ENCODE results near the gene HIPK2. TPM values are rescaled to one million over a fixed set of nuclear protein-coding genes. Genes with fewer than 3 reads are reported as not detected.

Gene HIPK2
- total RNA-seq, 2 donors from 2014 or later, result 49.4 to 68.5 TPM

DNA sequence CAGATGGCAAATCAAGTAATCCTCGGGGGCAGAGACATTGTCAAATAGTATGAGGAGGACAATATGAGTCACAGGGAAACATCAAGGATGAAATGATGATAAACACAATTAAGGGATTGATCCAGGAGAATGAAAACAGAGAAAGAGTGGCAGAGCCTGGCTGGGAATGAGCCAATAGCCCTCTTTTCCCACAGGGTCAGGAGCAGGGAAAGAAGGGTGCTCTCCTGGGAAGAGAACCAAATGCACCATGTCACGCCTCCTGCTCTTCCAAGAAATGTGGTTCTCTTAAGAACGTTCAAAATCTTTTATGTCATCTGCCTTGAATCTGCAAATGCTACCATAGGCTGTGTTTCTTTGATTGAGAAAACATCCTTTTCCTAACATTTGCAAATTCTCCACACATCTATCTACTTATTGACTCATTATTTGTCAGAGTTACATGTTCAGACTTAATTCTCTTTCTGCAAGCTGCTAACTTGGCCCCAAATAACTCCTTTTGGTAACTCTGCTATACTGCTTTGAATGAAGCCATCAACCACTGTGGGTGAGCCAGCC, 50.6 kb downstream of the HIPK2 start:
- peaks cover 54 to 86% of the 10 kb centered on the region in 2 donors for H3K4me1 ChIP-seq (ENCODE audit: control insufficient read depth in 1 of 2, low read depth in 2 of 2)
- no peaks in the 10 kb centered on the region for H3K9me3 ChIP-seq
- H3K27me3 ChIP-seq (replicated peaks; ENCODE audit: insufficient read depth), result no peaks in the 10 kb centered on the region
- peak overlapping the region in 1 of 2 donors; percentile 18 for H3K27ac ChIP-seq
- DNase-seq (ENCODE audit: low spot score) (no peak), ATAC-seq (ENCODE audit: insufficient number of reproducible peaks, low FRiP score, low read depth) (no peak)
- H3K36me3 ChIP-seq, result no peaks in the 10 kb centered on the region
- TF ChIP-seq, protein P1, sequence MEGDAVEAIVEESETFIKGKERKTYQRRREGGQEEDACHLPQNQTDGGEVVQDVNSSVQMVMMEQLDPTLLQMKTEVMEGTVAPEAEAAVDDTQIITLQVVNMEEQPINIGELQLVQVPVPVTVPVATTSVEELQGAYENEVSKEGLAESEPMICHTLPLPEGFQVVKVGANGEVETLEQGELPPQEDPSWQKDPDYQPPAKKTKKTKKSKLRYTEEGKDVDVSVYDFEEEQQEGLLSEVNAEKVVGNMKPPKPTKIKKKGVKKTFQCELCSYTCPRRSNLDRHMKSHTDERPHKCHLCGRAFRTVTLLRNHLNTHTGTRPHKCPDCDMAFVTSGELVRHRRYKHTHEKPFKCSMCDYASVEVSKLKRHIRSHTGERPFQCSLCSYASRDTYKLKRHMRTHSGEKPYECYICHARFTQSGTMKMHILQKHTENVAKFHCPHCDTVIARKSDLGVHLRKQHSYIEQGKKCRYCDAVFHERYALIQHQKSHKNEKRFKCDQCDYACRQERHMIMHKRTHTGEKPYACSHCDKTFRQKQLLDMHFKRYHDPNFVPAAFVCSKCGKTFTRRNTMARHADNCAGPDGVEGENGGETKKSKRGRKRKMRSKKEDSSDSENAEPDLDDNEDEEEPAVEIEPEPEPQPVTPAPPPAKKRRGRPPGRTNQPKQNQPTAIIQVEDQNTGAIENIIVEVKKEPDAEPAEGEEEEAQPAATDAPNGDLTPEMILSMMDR (IDR thresholded peaks at IDR 0.05), result no peak
- H3K4me3 ChIP-seq, result no peak overlapping the region

DNA sequence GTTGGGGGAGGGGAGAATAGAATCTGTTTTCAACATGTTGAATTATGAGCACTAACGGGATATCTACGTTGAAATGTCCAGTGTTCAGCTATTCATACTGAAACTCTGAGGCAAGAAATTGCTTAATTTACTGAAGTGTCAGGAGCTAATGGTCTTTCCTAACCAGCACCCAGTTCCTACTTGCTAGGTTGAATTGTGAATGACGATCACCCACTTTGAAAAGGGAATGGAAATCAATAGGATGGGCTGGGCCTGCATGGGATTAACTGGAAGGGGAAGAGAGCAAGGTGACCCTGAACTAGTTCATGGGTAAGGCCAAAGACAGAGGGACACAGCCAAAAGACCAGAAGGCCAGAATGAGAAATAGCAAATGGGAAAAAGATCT, 51.3 kb downstream of the HIPK2 start:
- Histone ChIP-seq H3K9me3 (no peaks in the 10 kb centered on the region), H3K36me3 (no peaks in the 10 kb centered on the region), H3K4me3 (no peak overlapping the region), H3K27me3 (replicated peaks; ENCODE audit: insufficient read depth) (no peaks in the 10 kb centered on the region), H3K4me1 (ENCODE audit: control insufficient read depth in 1 of 2, low read depth in 2 of 2) (peaks cover 56 to 84% of the 10 kb centered on the region in 2 donors), H3K27ac (no peak overlapping the region)
- no peak for ATAC-seq (ENCODE audit: insufficient number of reproducible peaks, low FRiP score, low read depth)
- TF ChIP-seq, protein P1 (IDR thresholded peaks at IDR 0.05), result no peak
- DNase-seq (ENCODE audit: low spot score), result no peak

DNA sequence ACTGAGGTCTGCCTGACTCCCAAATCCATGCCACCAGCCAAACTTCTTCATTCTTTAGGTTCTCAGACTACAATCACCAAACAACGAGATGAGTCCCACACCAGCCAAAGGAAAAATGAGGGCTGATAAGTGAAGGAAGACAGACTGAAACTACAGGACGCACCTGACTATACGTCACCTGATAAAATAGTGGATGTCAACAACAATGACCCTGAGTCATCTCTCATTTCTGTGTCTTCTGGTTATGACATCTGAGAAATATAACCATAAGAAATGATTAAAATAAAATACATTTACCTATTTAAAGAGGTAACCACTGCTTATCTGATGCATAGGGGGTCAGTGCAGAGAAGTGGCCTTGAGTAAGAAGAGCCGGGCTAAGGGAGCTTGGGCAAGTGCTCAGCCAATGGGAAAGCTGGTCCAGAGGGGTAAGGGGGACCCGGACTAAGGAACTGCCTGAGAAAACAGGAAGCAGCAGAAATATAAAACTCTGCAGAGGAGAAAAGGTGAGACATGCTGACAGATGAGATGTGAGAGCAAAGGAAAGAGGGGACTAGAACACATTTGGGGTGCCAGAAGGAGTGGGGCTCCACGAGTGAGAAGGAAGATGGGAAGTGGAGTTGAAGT, 51.8 kb downstream of the HIPK2 start:
- Histone ChIP-seq H3K4me3 (no peak overlapping the region), H3K27me3 (replicated peaks; ENCODE audit: insufficient read depth) (no peaks in the 10 kb centered on the region), H3K27ac (no peak overlapping the region), H3K9me3 (no peaks in the 10 kb centered on the region), H3K36me3 (no peaks in the 10 kb centered on the region), H3K4me1 (ENCODE audit: control insufficient read depth in 1 of 2, low read depth in 2 of 2) (peaks cover 54 to 84% of the 10 kb centered on the region in 2 donors)
- DNase-seq (ENCODE audit: low spot score) (no peak), ATAC-seq (ENCODE audit: insufficient number of reproducible peaks, low FRiP score, low read depth) (no peak)
- TF ChIP-seq, protein P1 (IDR thresholded peaks at IDR 0.05), result no peak

DNA sequence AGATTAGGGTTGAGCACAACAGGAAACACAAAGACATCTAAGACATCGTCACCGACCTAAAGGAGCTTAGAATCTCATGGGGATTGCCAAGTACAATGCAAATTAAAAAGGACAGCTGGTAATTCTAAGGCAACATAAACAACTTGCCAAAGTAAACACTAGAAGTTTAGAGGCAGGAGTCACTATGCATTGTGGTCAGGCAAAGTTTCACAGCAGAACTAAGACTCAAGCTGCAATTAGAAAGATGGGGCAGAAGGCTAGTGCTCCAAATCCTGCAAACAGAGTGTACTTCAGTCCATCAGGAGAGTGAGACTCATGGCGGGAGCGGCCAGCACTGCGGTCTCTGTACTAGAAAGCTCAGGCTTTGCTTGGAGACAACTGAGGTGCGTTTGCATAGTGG, 52.7 kb downstream of the HIPK2 start:
- TF ChIP-seq, protein P1 (IDR thresholded peaks at IDR 0.05), result no peak
- Histone ChIP-seq H3K36me3 (no peaks in the 10 kb centered on the region), H3K4me1 (ENCODE audit: control insufficient read depth in 1 of 2, low read depth in 2 of 2) (peaks cover 52 to 84% of the 10 kb centered on the region in 2 donors), H3K9me3 (no peaks in the 10 kb centered on the region), H3K27ac (no peak overlapping the region), H3K27me3 (replicated peaks; ENCODE audit: insufficient read depth) (no peaks in the 10 kb centered on the region), H3K4me3 (no peak overlapping the region)
- ATAC-seq (ENCODE audit: insufficient number of reproducible peaks, low FRiP score, low read depth), result no peak
- DNase-seq (ENCODE audit: low spot score), result no peak

DNA sequence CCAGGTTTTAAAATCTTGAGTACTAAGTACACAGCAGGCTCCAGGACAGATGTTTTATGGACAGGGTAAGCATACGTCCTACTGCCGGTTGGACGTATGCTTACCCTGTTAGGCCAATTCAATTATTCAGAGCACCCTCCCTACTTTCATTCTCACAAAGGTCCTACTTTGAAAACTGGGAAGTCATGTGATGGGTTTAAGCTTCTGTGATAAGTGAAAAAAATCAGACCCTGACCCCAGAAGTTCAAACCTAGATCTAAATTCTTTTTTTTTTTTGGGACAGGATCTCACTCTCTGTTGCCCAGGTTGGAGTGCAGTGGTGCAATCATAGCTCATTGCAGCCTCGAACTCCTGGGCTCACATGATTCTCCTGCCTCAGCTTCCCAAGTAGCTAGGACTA, 55.2 kb downstream of the HIPK2 start:
- Histone ChIP-seq H3K27me3 (replicated peaks; ENCODE audit: insufficient read depth) (no peaks in the 10 kb centered on the region), H3K4me1 (ENCODE audit: control insufficient read depth in 1 of 2, low read depth in 2 of 2) (peaks cover 50 to 63% of the 10 kb centered on the region in 2 donors), H3K4me3 (no peak overlapping the region), H3K27ac (no peak overlapping the region), H3K36me3 (no peaks in the 10 kb centered on the region), H3K9me3 (no peaks in the 10 kb centered on the region)
- TF ChIP-seq, protein P1 (IDR thresholded peaks at IDR 0.05), result no peak
- DNase-seq (ENCODE audit: low spot score) (no peak), ATAC-seq (ENCODE audit: insufficient number of reproducible peaks, low FRiP score, low read depth) (no peak)
